ENCODE data around the gene PSMA2.

GRCh38 chr7:42964293-42964692 lies 32.3 kb upstream of the PSMA2 start:
- TF ChIP-seq GATA2 (IDR thresholded peaks at IDR 0.05; ENCODE audit: low read depth, low read length) (no peak), GATA3 (IDR thresholded peaks at IDR 0.05; ENCODE audit: low read depth, low read length) (no peak)

All from SH-SY5Y (cell line).